Esophagus muscularis mucosa (tissue), 3 donors: ENCODE measurements around the gene LRP3.

ENCODE experiments used
- CTCF ChIP-seq, 3 experiments: fragments of 200-600 bp in 2 of 3; fragments of 450-650 bp in 1 of 3; sonication (generic) in 2 of 3; IDR thresholded peaks; one replicate each; pipeline ENCODE4 v1.5.1; 2017 to 2019; ENCODE audit warnings: antibody characterized with exemption in 3 of 3, mild to moderate bottlenecking in 2 of 3, moderate library complexity in 1 of 3
- EP300 ChIP-seq: sonication (generic); formaldehyde crosslinking; IDR thresholded peaks from one replicate; pipeline ENCODE4 v1.6.1; 2017; ENCODE audit warnings: antibody characterized with exemption

GRCh38 chr19:33147538-33147937 lies 46.6 kb upstream of the LRP3 start:
- TF ChIP-seq EP300 (no peak), CTCF (IDR thresholded peaks at IDR 0.05) (no peak)
